DMS53 treated with DMSO at 0.1 percent for 48 hours (cell line): ENCODE measurements around the gene CELF4.

Experiments
- DNase-seq: peaks from one replicate; lab custom pipeline; 2025; ENCODE audit not compliant: unreplicated experiment; lab: John Stamatoyannopoulos, UW

CELF4 gene

GRCh38 chr18:37497853-37498518 is 67.6 kb downstream of the CELF4 start:
- no peak for DNase-seq

DNA sequence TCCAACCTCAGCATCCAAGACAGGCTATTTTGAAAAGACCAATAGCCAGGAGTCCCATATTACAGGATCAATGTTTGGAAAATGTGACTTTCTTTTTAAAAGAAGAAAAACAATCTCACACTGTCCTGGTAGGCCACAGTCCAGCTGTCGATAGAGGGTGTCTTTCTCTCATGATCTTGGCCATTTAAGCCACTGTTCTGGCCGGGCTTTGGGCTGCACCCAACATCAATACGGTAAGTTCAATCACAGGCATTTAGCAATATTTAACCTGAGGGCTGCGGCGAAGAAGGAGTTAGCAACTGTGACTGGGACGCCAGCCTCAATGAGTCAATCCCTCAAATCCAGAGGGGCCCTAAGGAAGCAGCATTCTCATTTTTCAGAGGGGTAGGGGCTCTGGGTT is 69.0 kb downstream of the CELF4 start:
- DNase-seq, result no peak

DNA sequence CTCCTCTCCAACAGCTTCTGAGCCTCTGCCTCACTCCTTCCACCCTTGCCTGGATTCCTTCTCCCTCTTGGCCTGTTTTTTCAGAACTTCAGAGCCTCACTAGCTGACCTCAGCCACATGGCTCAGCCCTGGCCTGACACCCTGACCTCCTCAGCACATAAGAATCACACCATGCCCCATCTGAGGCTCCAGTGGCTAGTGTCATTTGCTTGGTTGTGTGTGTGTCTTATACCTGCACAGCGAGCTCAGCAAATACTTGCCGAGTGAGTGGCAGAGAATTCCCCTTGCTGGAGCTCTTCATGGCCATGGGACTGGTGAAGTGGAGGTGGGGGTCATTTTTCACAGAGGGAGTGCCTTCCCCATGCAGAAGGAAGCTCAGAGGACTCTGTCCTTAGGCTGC is 70.2 kb downstream of the CELF4 start:
- DNase-seq, result no peak

- DNase-seq, result no peak
Measured at GRCh38 chr18:37494406-37494805, 71.2 kb downstream of the CELF4 start.

DNA sequence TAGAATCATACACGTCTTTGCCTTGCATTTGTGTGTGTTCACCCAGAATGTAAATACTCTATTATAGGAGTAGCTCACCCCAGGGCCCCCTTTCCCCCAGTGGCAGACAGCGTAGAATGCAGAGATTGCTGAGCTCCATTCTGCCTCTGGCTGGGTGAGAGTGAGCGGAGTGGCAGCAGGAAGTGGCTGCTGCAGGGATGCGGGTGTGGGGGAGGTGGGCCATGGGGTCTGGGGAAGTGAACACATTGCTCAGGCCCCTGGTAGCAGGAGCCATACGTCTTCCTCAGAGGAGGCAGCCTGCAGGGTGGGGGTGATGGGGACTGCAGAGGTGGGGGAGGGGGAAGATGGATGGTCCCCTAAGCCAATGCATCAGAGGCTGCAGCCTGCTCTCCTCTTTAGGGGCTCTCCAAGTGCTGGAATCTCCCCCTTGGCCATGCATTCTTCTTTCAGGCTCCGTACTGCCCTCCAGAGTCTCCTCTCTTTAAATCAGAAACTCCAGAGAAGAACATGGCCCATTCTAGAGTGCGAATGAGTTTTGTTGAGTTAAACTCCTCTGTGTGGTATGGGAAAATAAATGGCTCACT is 72.2 kb downstream of the CELF4 start:
- DNase-seq, result no peak

DNA sequence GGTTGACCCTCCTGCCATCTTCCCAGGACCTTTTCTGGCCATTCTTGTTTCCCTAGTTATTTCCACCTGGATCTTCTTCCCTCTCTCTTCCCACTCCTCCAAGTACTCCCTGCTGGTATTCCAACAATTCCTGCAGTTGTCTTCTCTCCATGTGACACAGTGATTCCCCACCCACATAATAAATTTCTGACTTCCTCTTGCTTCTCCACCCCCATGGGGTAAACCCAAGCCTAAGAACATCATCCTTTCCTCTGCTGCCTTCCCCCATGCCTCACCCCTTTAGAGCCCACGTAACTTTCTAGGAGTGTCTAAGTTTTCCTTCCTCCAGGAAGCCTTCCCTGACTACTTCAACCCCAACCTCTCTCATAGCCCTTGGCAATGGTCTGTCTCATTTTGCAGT is 72.6 kb downstream of the CELF4 start:
- DNase-seq, result no peak

DNA sequence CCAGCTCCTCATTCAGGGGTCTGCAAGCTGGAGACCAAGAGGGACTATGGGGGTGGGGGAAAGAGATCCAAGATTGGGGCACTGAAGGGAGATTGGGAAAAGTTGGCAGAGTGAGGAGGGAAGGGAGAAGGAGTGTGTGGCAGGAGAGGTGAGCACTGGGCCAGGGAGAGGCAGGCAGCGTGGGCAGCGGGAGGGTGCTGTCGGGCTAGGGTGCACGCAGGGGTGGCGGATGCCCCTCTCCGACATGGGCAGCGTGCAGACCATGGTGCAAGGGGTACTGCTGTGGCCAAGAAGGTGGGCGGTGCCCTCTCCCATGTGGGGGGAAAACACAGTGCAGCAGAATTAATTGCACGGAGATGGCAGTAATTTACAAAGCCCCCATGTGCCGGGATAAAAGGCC is 74.1 kb downstream of the CELF4 start:
- DNase-seq, result no peak

DNA sequence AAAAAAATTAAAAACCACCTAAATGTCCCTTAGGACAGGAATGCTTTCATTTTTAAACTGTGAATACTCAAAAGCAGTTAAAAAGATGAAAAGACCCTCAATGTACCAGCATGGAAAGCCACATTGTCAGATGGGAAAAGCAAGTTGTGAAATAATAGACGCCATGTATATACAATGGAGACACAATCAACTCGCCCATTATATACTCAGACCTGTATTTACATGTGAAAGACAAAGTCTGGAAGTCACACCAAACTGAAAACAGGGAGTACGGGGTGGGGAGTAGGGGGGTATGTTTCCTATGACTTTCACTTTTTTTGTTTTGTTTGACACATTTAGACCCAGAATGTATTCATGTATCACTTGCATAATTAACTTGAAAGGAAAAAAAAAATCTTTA is 75.6 kb downstream of the CELF4 start:
- DNase-seq, result no peak

GRCh38 chr18:37489011-37489410 is 76.6 kb downstream of the CELF4 start:
- DNase-seq, result no peak

DNA sequence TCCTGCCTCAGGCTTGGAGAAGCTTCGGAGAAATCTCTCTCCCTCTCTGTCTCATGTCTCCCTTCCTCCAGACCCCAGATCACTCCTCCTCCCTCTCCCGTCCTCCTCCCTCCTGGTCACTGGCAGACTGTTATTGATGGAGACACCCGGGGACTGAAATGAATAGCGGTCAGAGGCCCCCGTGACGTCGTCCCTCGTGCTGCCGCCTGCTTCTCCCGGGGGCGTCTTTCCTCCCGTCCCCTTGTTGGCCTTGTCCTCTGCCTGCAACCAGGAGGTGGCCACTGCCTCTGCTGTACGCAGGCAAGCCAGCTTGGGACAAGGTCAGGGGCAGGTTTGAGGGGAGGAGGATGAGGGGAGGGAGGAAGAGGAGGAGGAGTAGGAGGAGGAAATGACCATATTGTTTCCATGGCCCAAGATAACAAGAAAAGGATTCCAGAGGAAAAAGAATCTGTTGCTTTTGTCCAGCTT is 78.2 kb downstream of the CELF4 start:
- DNase-seq, result no peak

DNA sequence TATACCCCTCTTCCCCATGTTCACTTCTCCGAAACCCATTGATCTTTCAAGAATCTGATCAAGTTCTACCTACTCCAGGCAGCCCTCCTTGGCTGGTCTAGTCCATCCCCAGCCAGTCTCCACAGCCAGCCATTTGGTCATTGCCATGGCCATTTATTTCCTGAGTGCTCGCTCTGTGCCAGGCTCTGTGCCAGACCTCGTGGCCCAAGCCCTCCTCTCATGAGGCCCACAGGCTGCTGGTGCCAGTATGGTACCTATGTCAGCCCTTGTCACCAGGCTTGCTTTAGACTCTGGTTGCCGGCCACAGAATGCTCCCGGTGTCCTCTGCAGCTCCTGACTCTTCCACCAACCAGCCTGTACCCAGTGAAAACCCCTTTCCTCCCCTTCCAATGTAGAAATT is 78.8 kb downstream of the CELF4 start:
- no peak for DNase-seq

GRCh38 chr18:37484983-37485834 is 80.4 kb downstream of the CELF4 start:
- DNase-seq, result peak; percentile 58

- DNase-seq, result no peak
Measured at GRCh38 chr18:37483984-37484819, 81.4 kb downstream of the CELF4 start.

GRCh38 chr18:37483221-37483971 is 82.2 kb downstream of the CELF4 start:
- no peak for DNase-seq

GRCh38 chr18:37482433-37482832 is 83.2 kb downstream of the CELF4 start:
- DNase-seq, result no peak

DNA sequence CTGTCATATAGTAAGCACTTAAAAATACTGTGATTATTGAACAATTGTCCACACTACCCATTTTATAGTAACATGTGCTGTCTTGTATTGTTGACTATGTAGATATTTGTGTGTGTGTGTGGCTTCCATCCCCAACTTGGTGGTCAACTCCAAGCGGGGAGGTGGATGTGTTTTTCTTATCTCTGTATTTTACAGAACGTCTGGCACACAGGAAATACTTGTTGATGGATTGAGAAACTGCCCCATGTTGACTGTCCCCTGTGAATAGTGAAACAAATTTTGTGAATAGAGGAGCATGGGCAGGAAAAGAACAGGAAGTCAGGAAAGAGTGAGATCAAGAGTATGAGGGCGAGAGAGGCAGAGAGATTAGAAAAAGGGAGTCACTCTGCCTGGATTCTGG is 83.6 kb downstream of the CELF4 start:
- no peak for DNase-seq

- DNase-seq, result no peak
Measured at GRCh38 chr18:37481491-37481890, 84.1 kb downstream of the CELF4 start.

DNA sequence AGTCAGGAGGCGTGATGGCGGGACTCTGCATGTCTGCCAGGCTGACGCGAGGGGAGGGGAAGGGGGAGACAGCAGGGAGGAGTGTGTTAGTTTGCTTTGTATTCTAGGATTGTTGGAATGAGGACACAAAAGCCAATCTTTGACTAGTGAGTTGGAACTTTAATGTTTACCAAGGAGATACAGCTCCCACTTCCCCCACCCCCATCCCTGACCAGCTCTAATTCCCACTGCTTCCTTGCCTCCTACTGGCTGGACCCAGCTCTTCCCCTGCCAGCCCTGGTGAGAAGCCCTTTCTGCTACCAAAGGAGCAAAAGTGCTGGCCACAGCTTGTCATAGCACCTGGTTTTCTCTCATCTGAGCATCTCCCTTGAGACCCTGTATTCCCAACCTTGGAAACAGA is 84.5 kb downstream of the CELF4 start:
- no peak for DNase-seq

DNA sequence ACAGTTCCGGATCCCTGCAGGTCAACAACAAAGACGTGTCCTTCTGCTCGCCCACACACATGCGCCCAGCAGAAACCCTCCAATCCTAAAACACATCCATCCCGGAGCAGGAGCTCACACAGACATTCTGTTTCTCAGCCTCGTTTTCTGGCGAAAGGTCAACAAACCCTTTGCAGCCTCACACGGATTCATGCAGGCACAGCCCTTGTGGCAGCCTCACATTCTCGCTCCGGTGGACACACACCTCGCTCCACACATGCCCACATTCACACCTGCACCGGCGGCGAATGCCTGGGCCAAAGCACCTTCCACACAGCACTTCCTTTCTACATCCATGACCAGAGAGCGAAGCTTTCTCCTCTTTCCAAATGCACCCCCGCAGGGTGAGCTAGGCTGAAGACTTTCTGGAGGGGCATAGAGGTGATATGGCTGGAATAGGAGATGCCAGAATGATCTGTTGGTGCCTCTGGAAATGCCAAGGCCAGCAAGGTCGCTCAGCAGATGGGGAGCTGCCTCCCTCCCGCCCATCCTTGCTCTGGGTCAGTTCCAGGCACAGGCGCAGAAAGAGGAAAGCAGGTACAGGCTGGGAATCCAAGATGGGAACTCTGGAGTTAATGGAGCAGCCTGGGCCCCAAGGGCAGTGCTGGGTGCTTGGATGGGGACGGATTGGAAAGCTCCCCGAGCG is 88.8 kb downstream of the CELF4 start:
- no peak for DNase-seq

DNA sequence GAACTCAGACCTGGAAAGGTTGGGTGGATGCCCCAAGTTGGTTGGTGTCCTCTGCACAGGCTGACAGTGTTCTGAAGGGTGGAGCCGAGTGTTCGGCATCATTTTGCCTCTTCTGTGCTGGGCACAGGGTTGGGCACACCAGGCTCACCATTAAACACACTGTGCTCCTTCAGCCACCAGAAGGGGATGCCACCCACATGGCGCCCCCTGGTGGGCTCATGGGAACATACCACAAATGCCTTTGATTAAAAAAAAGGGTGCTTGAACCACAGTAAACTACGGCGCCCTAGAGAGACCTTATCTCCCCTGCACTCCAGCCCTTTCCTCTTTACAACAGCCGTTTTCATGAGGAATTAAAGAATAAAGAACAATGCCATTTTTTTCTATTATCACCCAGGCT is 89.4 kb downstream of the CELF4 start:
- DNase-seq, result peak; percentile 7
